Liver (tissue), 9 donors: Measurements from ENCODE around the gene STXBP6. TPM values are rescaled to one million over a fixed set of nuclear protein-coding genes. Genes with fewer than 3 reads are reported as not detected.

ENCODE experiments used
- DNase-seq: peaks from one replicate; pipeline ENCODE4 v3.0.0-alpha.2; 2017; ENCODE audit warnings: low spot score
- H3K27ac ChIP-seq, 2 donors: one replicate each; pipeline ENCODE4 v1.7.0; 2013; ENCODE audit warnings: inconsistent platforms in 2 of 2, low read length in 2 of 2, control low read depth in 1 of 2, low read depth in 1 of 2, mild to moderate bottlenecking in 1 of 2
- H3K27me3 ChIP-seq, 4 donors: one replicate each; pipeline versions ENCODE4 v1.6.1 to v1.7.0; 2013; ENCODE audit warnings: low read length in 3 of 4, inconsistent platforms in 1 of 4, mild to moderate bottlenecking in 1 of 4, moderate library complexity in 1 of 4; ENCODE audit not compliant: control insufficient read depth in 4 of 4, insufficient read depth in 4 of 4
- H3K36me3 ChIP-seq, 4 donors: one replicate each; pipeline versions ENCODE4 v1.6.1 to v1.7.0; 2013; ENCODE audit warnings: low read length in 3 of 4, mild to moderate bottlenecking in 3 of 4, low read depth in 1 of 4, moderate library complexity in 1 of 4; ENCODE audit not compliant: control insufficient read depth in 4 of 4, insufficient read depth in 3 of 4
- H3K4me1 ChIP-seq, 4 donors: one replicate each; pipeline versions ENCODE4 v1.6.1 to v1.7.0; 2013; ENCODE audit warnings: low read length in 3 of 4, mild to moderate bottlenecking in 3 of 4, moderate library complexity in 1 of 4; ENCODE audit not compliant: control insufficient read depth in 4 of 4, insufficient read depth in 4 of 4
- H3K4me3 ChIP-seq, 3 donors: one replicate each; pipeline versions ENCODE4 v1.6.1 to v1.7.0; 2013; ENCODE audit warnings: low read length in 3 of 3, control low read depth in 1 of 3, low read depth in 1 of 3, mild to moderate bottlenecking in 1 of 3
- H3K9ac ChIP-seq, 2 donors: one replicate each; pipeline ENCODE4 v1.7.0; 2013; ENCODE audit warnings: low read length in 2 of 2, mild to moderate bottlenecking in 2 of 2, moderate library complexity in 2 of 2, control low read depth in 1 of 2, low read depth in 1 of 2
- H3K9me3 ChIP-seq, 4 donors: one replicate each; pipeline versions ENCODE4 v1.6.1 to v1.7.0; 2013; ENCODE audit warnings: low read length in 3 of 4; ENCODE audit not compliant: control insufficient read depth in 4 of 4
- EGR1 ChIP-seq, 2 donors: IDR thresholded peaks; 2 replicates each; pipeline ENCODE4 v1.6.1; 2016 to 2018; ENCODE audit warnings: antibody characterized with exemption in 2 of 2, low read depth in 2 of 2
- FOXA1 ChIP-seq: IDR thresholded peaks from 2 replicates; pipeline ENCODE4 v1.6.1; 2016; ENCODE audit warnings: antibody characterized with exemption
- FOXA2 ChIP-seq: IDR thresholded peaks from 2 replicates; pipeline ENCODE4 v1.6.1; 2016; ENCODE audit warnings: antibody characterized with exemption
- GABPA ChIP-seq, 2 donors: IDR thresholded peaks in 1 of 2; conservative IDR thresholded peaks in 1 of 2; 2 replicates each; pipeline ENCODE4 v1.6.1; 2016; ENCODE audit warnings: antibody characterized with exemption in 2 of 2, mild to moderate bottlenecking in 1 of 2, moderate library complexity in 1 of 2
- HNF4A ChIP-seq, 2 donors: conservative IDR thresholded peaks; 2 replicates each; pipeline ENCODE4 v1.6.1; 2016; ENCODE audit warnings: antibody characterized with exemption in 2 of 2, mild to moderate bottlenecking in 2 of 2
- HNF4G ChIP-seq: IDR thresholded peaks from 2 replicates; pipeline ENCODE4 v1.6.1; 2016; ENCODE audit warnings: antibody characterized with exemption
- JUND ChIP-seq, 2 donors: IDR thresholded peaks; 2 replicates each; pipeline ENCODE4 v1.6.1; 2016; ENCODE audit warnings: antibody characterized with exemption in 2 of 2
- NR2F2 ChIP-seq: IDR thresholded peaks from 2 replicates; pipeline ENCODE4 v1.6.1; 2016; ENCODE audit warnings: antibody characterized with exemption
- RAD21 ChIP-seq, 2 donors: IDR thresholded peaks; 2 replicates each; pipeline ENCODE4 v1.6.1; 2016; ENCODE audit warnings: antibody characterized with exemption in 2 of 2, mild to moderate bottlenecking in 2 of 2
- RXRA ChIP-seq, 2 donors: IDR thresholded peaks; 2 replicates each; pipeline ENCODE4 v1.6.1; 2017 to 2018; ENCODE audit warnings: antibody characterized with exemption in 2 of 2, mild to moderate bottlenecking in 1 of 2
- SP1 ChIP-seq: IDR thresholded peaks from 2 replicates; pipeline ENCODE4 v1.6.1; 2018; ENCODE audit warnings: antibody characterized with exemption, mild to moderate bottlenecking
- TAF1 ChIP-seq: conservative IDR thresholded peaks from 2 replicates; pipeline ENCODE4 v1.6.1; 2016; ENCODE audit warnings: antibody characterized with exemption, mild to moderate bottlenecking
- YY1 ChIP-seq: IDR thresholded peaks from 2 replicates; pipeline ENCODE4 v1.6.1; 2016; ENCODE audit warnings: antibody characterized with exemption, mild to moderate bottlenecking
- WGBS: extraction: QIAGEN DNeasy Blood & Tissue Kit; methylation state at CpG from one replicate; pipeline ENCODE4 v1.1.7; 2013; 5-methylcytosine and 5-hydroxymethylcytosine counted together
- polyA plus RNA-seq, 2 donors: library from polyadenylated mRNA; stranded (reverse) in 1 of 2; unstranded in 1 of 2; fragments of 200-250 nt in 1 of 2; fragments of >200 nt in 1 of 2; fragmentation: Nextera tagmentation in 1 of 2; extraction: Ambion mirVana in 1 of 2; gene quantifications; one replicate each; pipeline versions ENCODE4 v1.2.1 to v1.2.3, GENCODE V29; 2013 to 2015
- total RNA-seq, 2 donors: library from RNA; depleted of rRNA; stranded (reverse); fragments of >200 nt; gene quantifications; one replicate each; pipeline ENCODE4 v1.2.3, GENCODE V29; 2014
- TF ChIP-seq, protein P1 (sequence below): IDR thresholded peaks from 2 replicates; pipeline ENCODE4 v1.6.1; 2016; ENCODE audit warnings: antibody characterized with exemption, mild to moderate bottlenecking
- TF ChIP-seq, protein P2 (sequence below): IDR thresholded peaks from 2 replicates; pipeline ENCODE4 v1.6.1; 2016; ENCODE audit warnings: antibody characterized with exemption
- TF ChIP-seq, protein P3 (sequence below): IDR thresholded peaks from 2 replicates; pipeline ENCODE4 v1.6.1; 2016; ENCODE audit warnings: antibody characterized with exemption
- TF ChIP-seq, protein P4 (sequence below): fragments of 150-350 bp; IDR thresholded peaks from 2 replicates; pipeline ENCODE4 v1.5.1; 2017; ENCODE audit warnings: improper control_type of control experiment, low read depth, low read length; ENCODE audit not compliant: missing input control
- donor health status: healthy.
- donor health status: healthy.
- donor health status: healthy.
- donor health status: healthy.
- donor health status: healthy.

Gene STXBP6
- total and polyA plus RNA-seq, 4 donors = 1.4 to 3.8 (median 1.8) TPM

DNA sequence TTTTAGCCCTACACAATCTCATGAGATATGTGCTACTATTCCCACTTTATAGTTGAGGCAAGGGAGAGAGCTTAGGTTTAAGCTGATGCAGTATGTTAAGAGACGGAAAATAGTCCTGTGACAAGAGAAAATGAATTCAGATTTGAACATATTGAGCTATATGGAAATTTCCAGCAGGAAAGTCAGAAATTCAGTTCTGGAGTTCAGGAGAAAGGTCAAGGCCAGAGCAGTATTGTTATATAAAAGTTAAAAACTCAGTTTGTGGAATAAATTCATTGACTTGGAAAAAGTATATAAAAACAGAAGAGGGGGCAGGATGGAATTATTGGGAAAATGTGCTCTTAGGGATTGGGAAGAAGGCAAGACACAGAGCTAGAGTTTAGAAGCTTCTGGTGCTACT, 248.9 kb downstream of the STXBP6 start:
- no peaks in the 10 kb centered on the region for H3K9me3 ChIP-seq
- 90% methylated on average over 1 of the region's 1 CpG for WGBS
- no peak for TF ChIP-seq HNF4A (conservative IDR thresholded peaks at IDR 0.05)
- no peak for TF ChIP-seq HNF4G
- TF ChIP-seq GABPA (IDR thresholded peaks at IDR 0.05 in 1 of 2, conservative IDR thresholded peaks at IDR 0.05 in 1 of 2) = no peak
- no peak for TF ChIP-seq JUND (IDR thresholded peaks at IDR 0.05)

DNA sequence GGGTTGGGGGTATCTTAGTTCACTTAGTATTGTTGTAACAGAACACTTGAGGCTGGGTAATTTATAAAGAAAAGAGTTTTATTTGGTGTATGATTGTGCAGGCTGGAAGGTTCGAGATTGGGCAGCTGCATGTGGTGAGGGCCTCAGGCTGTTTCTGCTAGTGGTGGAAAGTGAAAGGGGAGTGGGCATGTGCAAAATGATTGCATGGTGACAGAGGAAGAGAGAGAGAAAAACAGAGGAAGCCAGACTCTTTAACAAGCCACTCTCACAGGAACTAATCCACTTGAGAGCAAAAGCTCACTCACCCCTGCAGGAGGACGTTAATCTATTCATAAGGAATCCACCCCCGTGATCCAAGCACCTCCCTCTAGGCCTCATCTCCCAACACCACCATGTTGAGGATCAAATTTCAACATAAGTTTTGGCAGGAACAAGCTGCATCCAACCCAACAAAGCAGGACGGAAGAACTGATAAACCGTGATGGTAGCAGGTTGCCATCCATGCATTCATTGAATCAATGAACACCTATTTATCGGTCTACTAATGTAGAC, 251.0 kb downstream of the STXBP6 start:
- Histone ChIP-seq H3K4me3 (no peak overlapping the region), H3K27ac (no peak overlapping the region), H3K36me3 (no peaks in the 10 kb centered on the region), H3K4me1 (no peaks in the 10 kb centered on the region), H3K9ac (no peak overlapping the region), H3K9me3 (no peaks in the 10 kb centered on the region), H3K27me3 (no peaks in the 10 kb centered on the region)
- DNase-seq = no peak
- WGBS = 83% methylated on average over 6 of the region's 6 CpGs
- TF ChIP-seq YY1 (no peak), EGR1 (IDR thresholded peaks at IDR 0.05; ENCODE audit: low read depth in 2 of 2) (no peak), TAF1 (no peak), FOXA2 (no peak), FOXA1 (no peak), SP1 (no peak), NR2F2 (no peak), RXRA (IDR thresholded peaks at IDR 0.05) (no peak), JUND (IDR thresholded peaks at IDR 0.05) (no peak), HNF4A (conservative IDR thresholded peaks at IDR 0.05) (no peak), RAD21 (IDR thresholded peaks at IDR 0.05) (no peak), HNF4G (no peak)
- TF ChIP-seq, protein P1, sequence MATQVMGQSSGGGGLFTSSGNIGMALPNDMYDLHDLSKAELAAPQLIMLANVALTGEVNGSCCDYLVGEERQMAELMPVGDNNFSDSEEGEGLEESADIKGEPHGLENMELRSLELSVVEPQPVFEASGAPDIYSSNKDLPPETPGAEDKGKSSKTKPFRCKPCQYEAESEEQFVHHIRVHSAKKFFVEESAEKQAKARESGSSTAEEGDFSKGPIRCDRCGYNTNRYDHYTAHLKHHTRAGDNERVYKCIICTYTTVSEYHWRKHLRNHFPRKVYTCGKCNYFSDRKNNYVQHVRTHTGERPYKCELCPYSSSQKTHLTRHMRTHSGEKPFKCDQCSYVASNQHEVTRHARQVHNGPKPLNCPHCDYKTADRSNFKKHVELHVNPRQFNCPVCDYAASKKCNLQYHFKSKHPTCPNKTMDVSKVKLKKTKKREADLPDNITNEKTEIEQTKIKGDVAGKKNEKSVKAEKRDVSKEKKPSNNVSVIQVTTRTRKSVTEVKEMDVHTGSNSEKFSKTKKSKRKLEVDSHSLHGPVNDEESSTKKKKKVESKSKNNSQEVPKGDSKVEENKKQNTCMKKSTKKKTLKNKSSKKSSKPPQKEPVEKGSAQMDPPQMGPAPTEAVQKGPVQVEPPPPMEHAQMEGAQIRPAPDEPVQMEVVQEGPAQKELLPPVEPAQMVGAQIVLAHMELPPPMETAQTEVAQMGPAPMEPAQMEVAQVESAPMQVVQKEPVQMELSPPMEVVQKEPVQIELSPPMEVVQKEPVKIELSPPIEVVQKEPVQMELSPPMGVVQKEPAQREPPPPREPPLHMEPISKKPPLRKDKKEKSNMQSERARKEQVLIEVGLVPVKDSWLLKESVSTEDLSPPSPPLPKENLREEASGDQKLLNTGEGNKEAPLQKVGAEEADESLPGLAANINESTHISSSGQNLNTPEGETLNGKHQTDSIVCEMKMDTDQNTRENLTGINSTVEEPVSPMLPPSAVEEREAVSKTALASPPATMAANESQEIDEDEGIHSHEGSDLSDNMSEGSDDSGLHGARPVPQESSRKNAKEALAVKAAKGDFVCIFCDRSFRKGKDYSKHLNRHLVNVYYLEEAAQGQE = no peak
- TF ChIP-seq, protein P2, sequence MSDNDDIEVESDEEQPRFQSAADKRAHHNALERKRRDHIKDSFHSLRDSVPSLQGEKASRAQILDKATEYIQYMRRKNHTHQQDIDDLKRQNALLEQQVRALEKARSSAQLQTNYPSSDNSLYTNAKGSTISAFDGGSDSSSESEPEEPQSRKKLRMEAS = no peak
- TF ChIP-seq, protein P3, sequence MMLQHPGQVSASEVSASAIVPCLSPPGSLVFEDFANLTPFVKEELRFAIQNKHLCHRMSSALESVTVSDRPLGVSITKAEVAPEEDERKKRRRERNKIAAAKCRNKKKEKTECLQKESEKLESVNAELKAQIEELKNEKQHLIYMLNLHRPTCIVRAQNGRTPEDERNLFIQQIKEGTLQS = no peak
- TF ChIP-seq, protein P4, sequence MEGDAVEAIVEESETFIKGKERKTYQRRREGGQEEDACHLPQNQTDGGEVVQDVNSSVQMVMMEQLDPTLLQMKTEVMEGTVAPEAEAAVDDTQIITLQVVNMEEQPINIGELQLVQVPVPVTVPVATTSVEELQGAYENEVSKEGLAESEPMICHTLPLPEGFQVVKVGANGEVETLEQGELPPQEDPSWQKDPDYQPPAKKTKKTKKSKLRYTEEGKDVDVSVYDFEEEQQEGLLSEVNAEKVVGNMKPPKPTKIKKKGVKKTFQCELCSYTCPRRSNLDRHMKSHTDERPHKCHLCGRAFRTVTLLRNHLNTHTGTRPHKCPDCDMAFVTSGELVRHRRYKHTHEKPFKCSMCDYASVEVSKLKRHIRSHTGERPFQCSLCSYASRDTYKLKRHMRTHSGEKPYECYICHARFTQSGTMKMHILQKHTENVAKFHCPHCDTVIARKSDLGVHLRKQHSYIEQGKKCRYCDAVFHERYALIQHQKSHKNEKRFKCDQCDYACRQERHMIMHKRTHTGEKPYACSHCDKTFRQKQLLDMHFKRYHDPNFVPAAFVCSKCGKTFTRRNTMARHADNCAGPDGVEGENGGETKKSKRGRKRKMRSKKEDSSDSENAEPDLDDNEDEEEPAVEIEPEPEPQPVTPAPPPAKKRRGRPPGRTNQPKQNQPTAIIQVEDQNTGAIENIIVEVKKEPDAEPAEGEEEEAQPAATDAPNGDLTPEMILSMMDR = no peak

More for the DNA sequence above, 248.9 kb downstream of the STXBP6 start:
- Histone ChIP-seq H3K9ac (no peak overlapping the region), H3K27ac (no peak overlapping the region), H3K36me3 (no peaks in the 10 kb centered on the region), H3K4me1 (no peaks in the 10 kb centered on the region), H3K4me3 (no peak overlapping the region), H3K27me3 (no peaks in the 10 kb centered on the region)
- DNase-seq = no peak
